Stomach (tissue), 4 donors: Measurements from ENCODE around the gene SCYL1.

Source experiments
- EP300 ChIP-seq: sonication (generic); formaldehyde crosslinking; IDR thresholded peaks from one replicate; pipeline ENCODE4 v1.6.1; 2017; ENCODE audit warnings: antibody characterized with exemption
- POLR2A ChIP-seq, 4 donors: fragments of 450-650 bp; IDR thresholded peaks; one replicate each; pipeline ENCODE4 v1.6.1; 2016; ENCODE audit warnings: antibody characterized with exemption in 4 of 4, control low read depth in 2 of 4, mild to moderate bottlenecking in 1 of 4, moderate library complexity in 1 of 4
- TF ChIP-seq, protein P1 (sequence below), 7 experiments: fragments of 450-650 bp in 4 of 7; fragments of 200-600 bp in 3 of 7; sonication (generic) in 3 of 7; IDR thresholded peaks; one replicate each; pipeline ENCODE4 v1.5.1; 2016 to 2019; ENCODE audit warnings: antibody characterized with exemption in 7 of 7, control low read depth in 2 of 7, mild to moderate bottlenecking in 1 of 7

- TF ChIP-seq, protein P1, sequence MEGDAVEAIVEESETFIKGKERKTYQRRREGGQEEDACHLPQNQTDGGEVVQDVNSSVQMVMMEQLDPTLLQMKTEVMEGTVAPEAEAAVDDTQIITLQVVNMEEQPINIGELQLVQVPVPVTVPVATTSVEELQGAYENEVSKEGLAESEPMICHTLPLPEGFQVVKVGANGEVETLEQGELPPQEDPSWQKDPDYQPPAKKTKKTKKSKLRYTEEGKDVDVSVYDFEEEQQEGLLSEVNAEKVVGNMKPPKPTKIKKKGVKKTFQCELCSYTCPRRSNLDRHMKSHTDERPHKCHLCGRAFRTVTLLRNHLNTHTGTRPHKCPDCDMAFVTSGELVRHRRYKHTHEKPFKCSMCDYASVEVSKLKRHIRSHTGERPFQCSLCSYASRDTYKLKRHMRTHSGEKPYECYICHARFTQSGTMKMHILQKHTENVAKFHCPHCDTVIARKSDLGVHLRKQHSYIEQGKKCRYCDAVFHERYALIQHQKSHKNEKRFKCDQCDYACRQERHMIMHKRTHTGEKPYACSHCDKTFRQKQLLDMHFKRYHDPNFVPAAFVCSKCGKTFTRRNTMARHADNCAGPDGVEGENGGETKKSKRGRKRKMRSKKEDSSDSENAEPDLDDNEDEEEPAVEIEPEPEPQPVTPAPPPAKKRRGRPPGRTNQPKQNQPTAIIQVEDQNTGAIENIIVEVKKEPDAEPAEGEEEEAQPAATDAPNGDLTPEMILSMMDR (IDR thresholded peaks at IDR 0.05) = no peak
- TF ChIP-seq EP300 (no peak), POLR2A (IDR thresholded peaks at IDR 0.05) (no peak)
Measured at GRCh38 chr11:65491163-65491465, 33.8 kb upstream of the SCYL1 start.
